RWPE1 (cell line): ENCODE results near the gene ABCA3.

ENCODE experiments used
- CTCF ChIA-PET: fragments of 350-600 bp; sonication (Branson Sonifier 250); formaldehyde crosslinking; extraction: SDS; loops from one replicate; lab custom pipeline; 2021; lab: Yijun Ruan, JAX
- POLR2A ChIA-PET: fragments of 400-600 bp; formaldehyde crosslinking; extraction: SDS; loops from one replicate; lab custom pipeline; 2020; ENCODE audit warnings: antibody characterized with exemption; ENCODE audit not compliant: low non-redundant PET; lab: Yijun Ruan, JAX
- DNase-seq: peaks from one replicate; pipeline ENCODE4 v3.0.0; 2012; ENCODE audit warnings: low spot score
- H3K27ac ChIP-seq: fragments of 450-650 bp; 2 replicates; pipeline ENCODE4 v1.5.1; 2017
- TF ChIP-seq, protein P1 (sequence below): fragments of 450-650 bp; conservative IDR thresholded peaks from 2 replicates; pipeline ENCODE4 v1.5.1; 2017; ENCODE audit warnings: low read depth, mild to moderate bottlenecking

ABCA3 gene

DNA sequence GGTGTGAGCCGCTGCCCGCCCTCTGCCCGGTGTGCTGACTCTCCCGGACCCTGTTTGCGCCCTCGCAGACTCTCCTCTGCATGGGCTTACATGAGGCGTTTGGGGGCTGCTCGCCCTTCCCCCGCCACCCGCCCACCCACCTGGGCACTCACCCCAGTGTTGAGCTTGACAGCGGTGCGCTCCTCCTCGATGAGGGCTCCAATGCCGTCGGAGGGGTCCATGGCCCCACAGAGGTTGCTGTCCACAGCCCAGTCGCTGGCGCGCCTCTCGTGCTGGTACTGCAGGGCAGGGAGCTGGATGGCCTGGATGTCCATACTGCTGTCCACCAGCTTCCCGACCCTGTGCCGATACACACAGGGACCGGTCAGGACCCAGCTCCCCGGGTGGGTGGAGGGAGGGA is 51.2 kb downstream of the ABCA3 start:
- CTCF ChIA-PET = no interaction called here

DNA sequence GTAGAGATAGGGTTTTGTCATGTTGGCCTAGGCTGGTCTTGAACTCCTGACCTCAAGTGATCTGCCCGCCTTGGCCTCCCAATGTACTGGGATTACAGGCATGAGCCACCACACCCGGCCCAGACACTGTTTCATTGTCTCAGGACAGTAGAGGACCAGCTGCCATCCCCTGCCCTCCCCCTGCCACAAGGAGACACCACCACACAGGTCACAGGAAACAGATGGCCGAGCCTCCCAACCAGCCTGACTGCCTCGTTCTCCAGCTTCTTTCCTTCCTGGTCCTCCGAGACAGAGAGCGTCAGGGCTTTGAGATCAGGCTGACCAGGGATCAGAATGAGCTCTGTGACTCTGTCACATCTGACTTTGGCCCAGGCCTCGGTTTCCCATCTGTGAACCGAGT is 51.8 kb downstream of the ABCA3 start:
- TF ChIP-seq, protein P1, sequence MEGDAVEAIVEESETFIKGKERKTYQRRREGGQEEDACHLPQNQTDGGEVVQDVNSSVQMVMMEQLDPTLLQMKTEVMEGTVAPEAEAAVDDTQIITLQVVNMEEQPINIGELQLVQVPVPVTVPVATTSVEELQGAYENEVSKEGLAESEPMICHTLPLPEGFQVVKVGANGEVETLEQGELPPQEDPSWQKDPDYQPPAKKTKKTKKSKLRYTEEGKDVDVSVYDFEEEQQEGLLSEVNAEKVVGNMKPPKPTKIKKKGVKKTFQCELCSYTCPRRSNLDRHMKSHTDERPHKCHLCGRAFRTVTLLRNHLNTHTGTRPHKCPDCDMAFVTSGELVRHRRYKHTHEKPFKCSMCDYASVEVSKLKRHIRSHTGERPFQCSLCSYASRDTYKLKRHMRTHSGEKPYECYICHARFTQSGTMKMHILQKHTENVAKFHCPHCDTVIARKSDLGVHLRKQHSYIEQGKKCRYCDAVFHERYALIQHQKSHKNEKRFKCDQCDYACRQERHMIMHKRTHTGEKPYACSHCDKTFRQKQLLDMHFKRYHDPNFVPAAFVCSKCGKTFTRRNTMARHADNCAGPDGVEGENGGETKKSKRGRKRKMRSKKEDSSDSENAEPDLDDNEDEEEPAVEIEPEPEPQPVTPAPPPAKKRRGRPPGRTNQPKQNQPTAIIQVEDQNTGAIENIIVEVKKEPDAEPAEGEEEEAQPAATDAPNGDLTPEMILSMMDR = no peak
- POLR2A ChIA-PET = no interaction called here
- CTCF ChIA-PET = no interaction called here
- no peak overlapping the region for H3K27ac ChIP-seq
- no peak for DNase-seq

More for the DNA sequence above, 51.2 kb downstream of the ABCA3 start:
- H3K27ac ChIP-seq = no peak overlapping the region
- TF ChIP-seq, protein P1 = no peak
- no peak for DNase-seq
- POLR2A ChIA-PET = no interaction called here

DNA sequence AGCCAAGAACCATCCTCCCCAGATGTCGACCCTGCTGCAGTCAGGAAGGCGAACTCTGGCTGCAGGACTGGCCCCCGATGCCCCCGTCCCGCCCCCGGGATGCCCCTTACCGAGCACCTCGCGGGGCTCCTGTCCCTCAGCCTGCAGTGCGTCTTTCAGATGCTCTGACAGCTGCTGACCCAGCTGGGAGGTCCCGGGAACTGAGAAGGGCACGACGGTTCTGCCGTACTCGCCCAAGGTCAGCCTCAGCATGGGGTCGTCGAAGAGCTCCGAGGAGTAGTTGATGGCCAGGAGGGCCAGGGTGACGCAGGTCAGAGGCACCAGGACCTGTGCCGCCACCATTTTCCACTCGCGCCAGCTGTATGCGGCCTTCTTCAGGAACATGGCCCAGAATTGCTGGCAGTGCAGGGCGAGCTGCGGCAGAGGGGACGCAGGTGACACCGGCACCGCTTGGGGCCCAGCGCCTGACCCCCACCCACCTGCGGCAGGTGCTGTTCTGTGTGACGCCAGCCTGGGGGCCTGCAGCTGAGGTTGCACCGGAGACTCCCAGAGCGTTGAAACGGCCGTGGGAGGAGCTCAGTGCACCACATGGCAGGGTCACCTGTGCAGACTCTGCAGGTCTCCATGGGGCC is 52.5 kb downstream of the ABCA3 start:
- DNase-seq = no peak
- no peak overlapping the region for H3K27ac ChIP-seq
- TF ChIP-seq, protein P1 = no peak
- ChIA-PET POLR2A (no interaction called here), CTCF (no interaction called here)

DNA sequence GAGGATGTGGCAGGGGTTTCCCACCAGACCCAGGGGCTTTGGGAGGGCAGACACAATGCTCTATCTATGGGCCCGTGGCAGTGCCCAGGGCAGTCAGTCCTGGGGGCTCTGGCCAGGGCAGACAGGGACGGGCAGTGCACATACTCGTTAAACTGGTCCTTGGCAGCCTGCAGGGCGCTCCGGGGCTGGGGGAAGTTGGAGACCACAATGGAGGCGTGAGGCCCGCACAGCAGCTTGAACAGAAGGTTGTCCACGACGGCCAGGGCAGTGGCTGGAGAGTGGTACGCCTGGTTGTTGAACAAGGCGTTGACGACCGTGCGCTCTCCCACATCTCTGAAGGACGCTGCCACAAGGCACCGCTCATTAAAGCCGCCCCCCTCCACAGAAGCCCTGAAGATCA is 54.0 kb downstream of the ABCA3 start:
- H3K27ac ChIP-seq = no peak overlapping the region
- CTCF ChIA-PET = no interaction called here
- POLR2A ChIA-PET = no interaction called here
- TF ChIP-seq, protein P1 = no peak
- no peak for DNase-seq

DNA sequence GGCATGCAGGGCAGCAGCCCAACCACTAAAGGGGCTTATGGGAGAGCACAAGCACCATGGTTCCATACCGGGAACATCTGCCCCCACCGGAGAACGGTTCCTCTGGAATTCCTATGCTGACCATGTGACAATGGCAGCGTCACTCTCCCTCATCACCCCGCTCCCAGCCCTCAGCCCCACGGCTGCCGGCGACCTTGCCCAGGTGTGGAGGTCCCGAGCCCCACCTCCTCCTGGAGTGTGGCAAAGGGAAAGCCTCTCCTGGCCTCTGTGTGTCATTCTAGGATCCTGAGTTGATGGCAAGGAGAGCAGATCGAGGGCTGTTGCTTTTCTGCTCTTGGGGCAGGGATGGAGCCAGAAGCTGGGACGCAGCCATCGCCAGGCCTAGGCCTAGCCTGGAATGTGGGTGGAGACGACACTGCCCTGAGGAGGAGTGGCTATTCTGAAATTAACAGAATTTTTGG is 54.8 kb downstream of the ABCA3 start:
- no peak overlapping the region for H3K27ac ChIP-seq
- ChIA-PET POLR2A (interaction anchor here (0.6 kb wide), 1 partner anchor 80 kb away, joined by 3 read pairs; the partner anchor contains the start of gene MLST8), CTCF (interaction anchor here (1.0 kb wide), 1 partner anchor 76 kb away, joined by 3 read pairs; no protein-coding TSS in a partner anchor)
- no peak for DNase-seq
- TF ChIP-seq, protein P1 = no peak

DNA sequence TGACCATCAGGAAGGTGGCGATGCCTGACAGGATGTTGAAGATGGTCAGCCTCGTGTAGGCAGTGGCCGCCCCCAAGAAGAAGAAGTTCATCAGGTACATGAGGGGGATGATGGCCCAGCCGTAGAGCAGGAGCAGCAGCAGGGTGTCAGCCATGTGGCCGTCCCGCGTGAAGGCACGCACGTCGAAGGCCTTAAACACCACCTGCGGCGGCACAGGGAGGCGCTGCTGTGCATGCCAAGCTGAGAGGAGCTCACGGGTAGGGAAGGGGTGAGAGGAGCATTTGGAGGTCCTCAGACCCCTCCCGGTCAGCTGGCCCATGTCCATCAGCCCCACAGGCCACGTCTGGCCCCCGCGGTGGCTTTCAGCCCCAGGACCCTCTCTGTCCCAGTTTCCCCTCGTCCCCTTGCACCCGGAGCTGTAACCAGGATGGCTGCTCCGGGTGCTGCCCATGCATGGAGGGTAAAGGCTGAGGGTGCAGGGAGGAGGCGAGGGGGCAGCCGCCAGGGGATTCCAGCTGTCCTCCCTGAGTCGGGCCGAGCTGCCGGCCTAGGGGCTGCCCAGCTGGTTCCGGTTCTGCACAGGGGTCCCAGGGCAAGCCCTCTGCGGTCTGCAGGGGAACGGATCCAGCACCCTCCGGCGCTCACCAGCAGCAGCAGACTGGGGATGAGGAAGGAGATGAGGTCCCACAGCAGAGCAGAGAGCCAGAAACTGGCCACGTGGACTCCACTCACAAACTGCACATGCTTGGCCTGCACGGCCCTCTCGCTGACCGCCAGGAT is 55.5 kb downstream of the ABCA3 start:
- POLR2A ChIA-PET = interaction anchor here (0.6 kb wide), 1 partner anchor 79 kb away, joined by 3 read pairs; the partner anchor contains the start of gene MLST8
- TF ChIP-seq, protein P1 = no peak
- no peak for DNase-seq
- H3K27ac ChIP-seq = no peak overlapping the region
- CTCF ChIA-PET = interaction anchor here (1.0 kb wide), 1 partner anchor 77 kb away, joined by 3 read pairs; no protein-coding TSS in a partner anchor
